ENCODE data around the gene PRM1. TPM values are rescaled to one million over a fixed set of nuclear protein-coding genes. Genes with fewer than 3 reads are reported as not detected.

The PRM1 gene
- total and polyA plus RNA-seq, 2 of the 13 experiments (the other 11 are each of a cell fraction or from before 2014, with no cell fraction given) = not detected

- TF ChIP-seq RBFOX2 (IDR thresholded peaks at IDR 0.05; ENCODE audit: low read depth, low read length) (peak; percentile 62), SNAPC4 (CRISPR knock-in tag; IDR thresholded peaks at IDR 0.05) (peak; percentile 64), E2F1 (CRISPR knock-in tag; IDR thresholded peaks at IDR 0.05) (0 out of 2 replicates have a peak, but pooled peaks have one; percentile 50), KLF16 (CRISPR knock-in tag; IDR thresholded peaks at IDR 0.05) (peak; percentile 33 to 35; a peak in 2 of 4 replicates), KDM5B (CRISPR knock-in tag; IDR thresholded peaks at IDR 0.05; ENCODE audit: borderline replicate concordance) (no peak; the same call in 1 of the 2 replicates), SNAI1 (CRISPR knock-in tag; IDR thresholded peaks at IDR 0.05; ENCODE audit: borderline replicate concordance) (0 out of 2 replicates have a peak, but pooled peaks have one; percentile 36), ATF6 (CRISPR knock-in tag; conservative IDR thresholded peaks at IDR 0.05) (peak; percentile 13; the same call in 1 of the 2 replicates), PCBP1 (IDR thresholded peaks at IDR 0.05; ENCODE audit: borderline replicate concordance, low read depth, low read length) (no peak), SP5 (CRISPR knock-in tag; IDR thresholded peaks at IDR 0.05; ENCODE audit: borderline replicate concordance, low read depth) (no peak), XRCC5 (optimal IDR thresholded peaks at IDR 0.05; ENCODE audit: low read length) (no peak), MTF1 (CRISPR knock-in tag; IDR thresholded peaks at IDR 0.05) (no peak), REPIN1 (CRISPR knock-in tag; IDR thresholded peaks at IDR 0.05; ENCODE audit: borderline replicate concordance, low read depth) (no peak), ZSCAN30 (CRISPR knock-in tag; IDR thresholded peaks at IDR 0.05) (no peak; the same call in 1 of the 2 replicates), BCL6 (CRISPR knock-in tag; IDR thresholded peaks at IDR 0.05) (peak; percentile 66; the same call in 1 of the 2 replicates), NR1H2 (CRISPR knock-in tag; IDR thresholded peaks at IDR 0.05; ENCODE audit: borderline replicate concordance, low read depth) (peak; percentile 74; the same call in 1 of the 2 replicates), TIGD3 (CRISPR knock-in tag; IDR thresholded peaks at IDR 0.05; ENCODE audit: borderline replicate concordance) (peak; percentile 20; the same call in 1 of the 2 replicates), POLR2G (IDR thresholded peaks at IDR 0.05; ENCODE audit: low read depth, low read length) (peak; percentile 86), TBL1XR1 (IDR thresholded peaks at IDR 0.05; ENCODE audit: borderline replicate concordance, low read length, partially characterized antibody) (no peak), ZNF703 (CRISPR knock-in tag; IDR thresholded peaks at IDR 0.05; ENCODE audit: borderline replicate concordance) (no peak)
Measured at GRCh38 chr16:11296706-11297491, 15.8 kb upstream of the PRM1 start (continued).
